ENCODE measurements around the gene WDFY2.

DNA sequence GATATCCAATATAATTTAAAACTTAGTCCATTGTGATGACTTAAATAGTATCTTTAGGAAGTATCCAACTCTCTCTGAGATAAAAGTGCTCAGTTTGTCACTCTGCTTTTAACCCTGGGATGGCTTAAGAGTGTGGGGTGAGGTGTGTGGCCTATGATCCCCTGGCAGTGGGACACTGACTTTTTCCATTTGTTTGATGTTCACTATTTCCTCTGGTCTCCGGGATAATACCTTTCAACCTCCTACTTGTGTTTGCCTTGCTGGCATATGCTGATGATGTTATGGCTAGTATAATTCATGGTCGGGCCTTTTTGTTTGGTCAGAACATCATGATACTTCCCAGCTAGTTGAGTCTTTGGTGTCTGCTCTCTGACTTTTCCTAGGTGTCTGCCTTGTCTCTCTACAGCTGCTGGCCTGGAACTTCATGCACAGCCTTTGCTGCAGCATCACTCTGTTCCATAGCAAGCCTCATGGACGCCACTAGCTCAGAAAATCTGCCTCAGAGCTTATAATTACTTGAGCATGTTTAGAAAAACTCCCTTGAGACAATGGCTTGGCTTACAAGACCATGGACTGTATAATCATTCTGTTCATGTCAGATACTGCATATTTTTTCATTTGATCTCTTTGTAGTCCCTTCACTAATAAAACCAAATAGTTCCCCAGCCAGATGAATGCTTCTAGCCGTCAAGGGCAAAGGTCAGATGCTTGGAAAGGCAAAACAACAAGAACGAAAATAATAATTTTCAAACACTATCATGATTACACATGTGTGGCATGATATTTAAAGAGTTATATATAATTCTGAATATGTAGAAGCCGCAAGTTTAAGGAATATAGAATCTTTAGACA lies 75.2 kb downstream of the WDFY2 start:
- TF ChIP-seq POLR2A (IDR thresholded peaks at IDR 0.05), result no peak
- TF ChIP-seq, protein P1, sequence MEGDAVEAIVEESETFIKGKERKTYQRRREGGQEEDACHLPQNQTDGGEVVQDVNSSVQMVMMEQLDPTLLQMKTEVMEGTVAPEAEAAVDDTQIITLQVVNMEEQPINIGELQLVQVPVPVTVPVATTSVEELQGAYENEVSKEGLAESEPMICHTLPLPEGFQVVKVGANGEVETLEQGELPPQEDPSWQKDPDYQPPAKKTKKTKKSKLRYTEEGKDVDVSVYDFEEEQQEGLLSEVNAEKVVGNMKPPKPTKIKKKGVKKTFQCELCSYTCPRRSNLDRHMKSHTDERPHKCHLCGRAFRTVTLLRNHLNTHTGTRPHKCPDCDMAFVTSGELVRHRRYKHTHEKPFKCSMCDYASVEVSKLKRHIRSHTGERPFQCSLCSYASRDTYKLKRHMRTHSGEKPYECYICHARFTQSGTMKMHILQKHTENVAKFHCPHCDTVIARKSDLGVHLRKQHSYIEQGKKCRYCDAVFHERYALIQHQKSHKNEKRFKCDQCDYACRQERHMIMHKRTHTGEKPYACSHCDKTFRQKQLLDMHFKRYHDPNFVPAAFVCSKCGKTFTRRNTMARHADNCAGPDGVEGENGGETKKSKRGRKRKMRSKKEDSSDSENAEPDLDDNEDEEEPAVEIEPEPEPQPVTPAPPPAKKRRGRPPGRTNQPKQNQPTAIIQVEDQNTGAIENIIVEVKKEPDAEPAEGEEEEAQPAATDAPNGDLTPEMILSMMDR (IDR thresholded peaks at IDR 0.05), result no peak

Measured in upper lobe of left lung (tissue), 4 donors.